H9 (cell line): ENCODE results near the gene ZNF346. TPM values are rescaled to one million over a fixed set of nuclear protein-coding genes. Genes with fewer than 3 reads are reported as not detected.

Experiments used
- DNase-seq: peaks from one replicate; pipeline ENCODE4 v3.0.0-alpha.2; 2017
- H2AFZ ChIP-seq: one replicate; pipeline ENCODE4 v1.6.1; 2013; ENCODE audit warnings: mild to moderate bottlenecking, low read length, control low read depth, moderate library complexity
- H2AK5ac ChIP-seq: 2 replicates; pipeline ENCODE4 v1.6.1; 2013; ENCODE audit warnings: low read length, control low read depth, mixed read lengths; ENCODE audit not compliant: insufficient read length
- H2BK120ac ChIP-seq: one replicate; pipeline ENCODE4 v1.6.1; 2013; ENCODE audit warnings: low read depth, mild to moderate bottlenecking, low read length, control low read depth, inconsistent platforms; ENCODE audit not compliant: poor library complexity, severe bottlenecking
- H2BK12ac ChIP-seq: 2 replicates; pipeline ENCODE4 v1.6.1; 2013; ENCODE audit warnings: low read length, control low read depth, mixed read lengths, low read depth; ENCODE audit not compliant: insufficient read length
- H2BK15ac ChIP-seq: 2 replicates; pipeline ENCODE4 v1.6.1; 2013; ENCODE audit warnings: low read depth, low read length, control low read depth
- H2BK20ac ChIP-seq: one replicate; pipeline ENCODE4 v1.6.1; 2013; ENCODE audit warnings: low read depth, mild to moderate bottlenecking, low read length, control low read depth, inconsistent platforms; ENCODE audit not compliant: poor library complexity, severe bottlenecking
- H2BK5ac ChIP-seq: 2 replicates; pipeline ENCODE4 v1.6.1; 2013; ENCODE audit warnings: low read length, control low read depth, mixed read lengths; ENCODE audit not compliant: insufficient read length
- H3K14ac ChIP-seq: 2 replicates; pipeline ENCODE4 v1.6.1; 2013; ENCODE audit warnings: low read length, control low read depth; ENCODE audit not compliant: insufficient read depth
- H3K18ac ChIP-seq: 2 replicates; pipeline ENCODE4 v1.6.1; 2013; ENCODE audit warnings: low read depth, mild to moderate bottlenecking, mixed read lengths, low read length, control low read depth; ENCODE audit not compliant: insufficient read length
- H3K23ac ChIP-seq: 2 replicates; pipeline ENCODE4 v1.6.1; 2013; ENCODE audit warnings: low read length, control low read depth, mixed read lengths, low read depth; ENCODE audit not compliant: insufficient read length
- H3K23me2 ChIP-seq: 2 replicates; pipeline ENCODE4 v1.6.1; 2013; ENCODE audit warnings: low read depth, mild to moderate bottlenecking, mixed read lengths, low read length, control low read depth; ENCODE audit not compliant: insufficient read length, poor library complexity, severe bottlenecking
- H3K27ac ChIP-seq: 2 replicates; pipeline ENCODE4 v1.5.1; 2013; ENCODE audit warnings: low read length, control low read depth, mixed read lengths, low read depth; ENCODE audit not compliant: insufficient read length
- H3K27me3 ChIP-seq: 2 replicates; pipeline ENCODE4 v1.6.1; 2013; ENCODE audit warnings: low read length, control low read depth, inconsistent platforms; ENCODE audit not compliant: insufficient read depth
- H3K4ac ChIP-seq: 2 replicates; pipeline ENCODE4 v1.6.1; 2013; ENCODE audit warnings: low read depth, mild to moderate bottlenecking, control low read depth, inconsistent platforms, low read length, moderate library complexity
- H3K4me1 ChIP-seq: 2 replicates; pipeline ENCODE4 v1.6.1; 2013; ENCODE audit warnings: low read length, control low read depth, inconsistent platforms; ENCODE audit not compliant: insufficient read depth
- H3K4me2 ChIP-seq: 2 replicates; pipeline ENCODE4 v1.6.1; 2013; ENCODE audit warnings: low read length, control low read depth, mixed read lengths; ENCODE audit not compliant: insufficient read length, insufficient read depth
- H3K56ac ChIP-seq: 2 replicates; pipeline ENCODE4 v1.6.1; 2013; ENCODE audit warnings: low read depth, mild to moderate bottlenecking, mixed read lengths, low read length, control low read depth; ENCODE audit not compliant: insufficient read length
- H3K79me1 ChIP-seq: 2 replicates; pipeline ENCODE4 v1.6.1; 2013; ENCODE audit warnings: low read depth, mild to moderate bottlenecking, moderate library complexity, low read length, control low read depth, inconsistent platforms; ENCODE audit not compliant: insufficient read depth, poor library complexity, severe bottlenecking
- H3K79me2 ChIP-seq: 2 replicates; pipeline ENCODE4 v1.6.1; 2013; ENCODE audit warnings: low read length, control low read depth, inconsistent platforms; ENCODE audit not compliant: insufficient read depth
- H3K9ac ChIP-seq: 2 replicates; pipeline ENCODE4 v1.6.1; 2013; ENCODE audit warnings: low read length, control low read depth, mixed read lengths; ENCODE audit not compliant: insufficient read length; ENCODE audit errors: extremely low read depth
- H3K9me3 ChIP-seq: one replicate; pipeline ENCODE4 v1.6.1; 2013; ENCODE audit warnings: low read depth, low read length, inconsistent platforms; ENCODE audit not compliant: control insufficient read depth
- H3T11ph ChIP-seq: one replicate; pipeline ENCODE4 v1.6.1; 2013; ENCODE audit warnings: mild to moderate bottlenecking, low read length, control low read depth, inconsistent platforms
- H4K20me1 ChIP-seq: one replicate; pipeline ENCODE4 v1.6.1; 2013; ENCODE audit not compliant: control insufficient read depth, insufficient read length, insufficient read depth
- H4K5ac ChIP-seq: 2 replicates; pipeline ENCODE4 v1.6.1; 2013; ENCODE audit warnings: low read depth, mild to moderate bottlenecking, mixed read lengths, low read length, control low read depth; ENCODE audit not compliant: insufficient read length
- H4K8ac ChIP-seq: replicated peaks from 2 replicates; pipeline ENCODE4 v1.6.1; 2013; ENCODE audit warnings: low read length, control low read depth, mixed read lengths, low read depth; ENCODE audit not compliant: insufficient read length
- H4K91ac ChIP-seq: 2 replicates; pipeline ENCODE4 v1.6.1; 2013; ENCODE audit warnings: low read depth, mild to moderate bottlenecking, moderate library complexity, mixed read lengths, low read length, control low read depth; ENCODE audit not compliant: insufficient read length
- H3K27ac Mint-ChIP-seq, 3 experiments: 2 replicates in 2 of 3; 3 replicates in 1 of 3; pipeline ENCODE4 v1.8.0; 2020 to 2021; ENCODE audit warnings: mixed read lengths in 3 of 3, mild to moderate bottlenecking in 1 of 3, moderate library complexity in 1 of 3
- H3K27me3 Mint-ChIP-seq: 2 replicates; pipeline ENCODE4 v1.8.0; 2021; ENCODE audit warnings: low read depth, mild to moderate bottlenecking, moderate library complexity, mixed read lengths
- H3K36me3 Mint-ChIP-seq, 3 experiments: 2 replicates in 2 of 3; 3 replicates in 1 of 3; pipeline ENCODE4 v1.8.0; 2020 to 2021; ENCODE audit warnings: low read depth in 3 of 3, mixed read lengths in 3 of 3; ENCODE audit not compliant: insufficient read depth in 1 of 3
- H3K4me1 Mint-ChIP-seq, 2 experiments: 2 replicates each; pipeline ENCODE4 v1.8.0; 2020; ENCODE audit warnings: mixed read lengths in 2 of 2
- H3K4me3 Mint-ChIP-seq, 2 experiments: 2 replicates in 1 of 2; 3 replicates in 1 of 2; pipeline ENCODE4 v1.8.0; 2020 to 2021; ENCODE audit warnings: mild to moderate bottlenecking in 2 of 2, mixed read lengths in 2 of 2, moderate library complexity in 1 of 2
- H3K9me3 Mint-ChIP-seq, 2 experiments: 2 replicates in 1 of 2; 3 replicates in 1 of 2; pipeline ENCODE4 v1.8.0; 2020; ENCODE audit warnings: mild to moderate bottlenecking in 2 of 2, mixed read lengths in 2 of 2, moderate library complexity in 1 of 2
- WGBS: extraction: QIAGEN DNeasy Blood & Tissue Kit; methylation state at CpG from one replicate; pipeline ENCODE4 v1.1.7; 2013; ENCODE audit warnings: missing lambda C conversion rate, low lambda C conversion rate, mixed read lengths; ENCODE audit not compliant: insufficient read length; ENCODE audit errors: extremely low coverage; 5-methylcytosine and 5-hydroxymethylcytosine counted together
- total RNA-seq: library from RNA; stranded (reverse); gene quantifications from 2 replicates; pipeline ENCODE4 v1.2.1, GENCODE V29; 2021
- TF ChIP-seq, protein P1 (sequence below): fragments of 200-600 bp; sonication (generic); conservative IDR thresholded peaks from 3 replicates; pipeline ENCODE4 v1.8.0; 2021; ENCODE audit warnings: antibody characterized with exemption, mild to moderate bottlenecking

The ZNF346 gene
- total RNA-seq, 1 experiment from 2014 or later: 22.7 TPM

DNA sequence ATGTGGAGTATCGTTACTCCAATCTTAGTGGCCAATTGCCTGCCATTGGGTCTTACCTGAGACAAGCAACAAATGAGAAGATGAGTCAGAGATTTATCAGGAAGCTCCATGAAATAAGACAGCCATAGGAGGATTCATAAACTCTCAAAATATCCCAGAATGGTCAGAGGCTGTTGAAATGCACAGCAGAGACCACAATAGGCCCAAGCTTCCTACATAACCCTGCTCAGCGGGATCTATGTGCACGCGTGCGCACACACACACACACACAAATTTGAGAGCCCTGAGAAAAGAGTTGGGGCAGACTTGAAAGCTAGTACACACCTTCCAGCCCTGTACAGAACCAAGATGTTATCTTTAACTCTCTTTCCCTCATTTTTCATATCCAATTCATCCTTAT lies 25.7 kb upstream of the ZNF346 start:
- DNase-seq: no peak
- H4K91ac ChIP-seq: no peak overlapping the region
- no peak overlapping the region for H2BK15ac ChIP-seq
- H3K9me3 Mint-ChIP-seq: peaks cover 13 to 23% of the 10 kb centered on the region in 2 experiments
- no peak overlapping the region for H3K27ac ChIP-seq
- no peaks in the 10 kb centered on the region for H3K27me3 ChIP-seq
- H3K36me3 Mint-ChIP-seq: peaks cover 34 to 44% (median 35%) of the 10 kb centered on the region in 3 experiments
- H3K27ac Mint-ChIP-seq: peak overlapping the region; percentile 10 to 65 (median 49); a peak in 3 of 7 replicates
- no peak overlapping the region for H2AK5ac ChIP-seq
- no peak overlapping the region for H3T11ph ChIP-seq
- H2BK12ac ChIP-seq: no peak overlapping the region
- no peak overlapping the region for H4K5ac ChIP-seq
- peaks cover 33% of the 10 kb centered on the region; the same call in 1 of the 2 replicates for H3K79me2 ChIP-seq
- H3K4me1 Mint-ChIP-seq: peaks cover 7 to 11% of the 10 kb centered on the region in 2 experiments; a peak in 2 of 4 replicates
- no peak overlapping the region for H3K9ac ChIP-seq
- H3K27me3 Mint-ChIP-seq: no peaks in the 10 kb centered on the region
- no peak overlapping the region for H3K4me3 Mint-ChIP-seq
- no peak overlapping the region for H2AFZ ChIP-seq
- no peak overlapping the region for H2BK120ac ChIP-seq
- H3K14ac ChIP-seq: no peak overlapping the region
- no peak overlapping the region for H3K4me2 ChIP-seq
- no peak overlapping the region for H3K56ac ChIP-seq
- peaks cover 13% of the 10 kb centered on the region for H3K79me1 ChIP-seq
- no peak overlapping the region for H2BK20ac ChIP-seq
- no CpG with 5 or more reads among the region's 5 CpGs for WGBS
- no peaks in the 10 kb centered on the region for H4K20me1 ChIP-seq
- H4K8ac ChIP-seq: no peak overlapping the region
- H3K18ac ChIP-seq: no peak overlapping the region
- H3K4ac ChIP-seq: no peak overlapping the region
- TF ChIP-seq, protein P1, sequence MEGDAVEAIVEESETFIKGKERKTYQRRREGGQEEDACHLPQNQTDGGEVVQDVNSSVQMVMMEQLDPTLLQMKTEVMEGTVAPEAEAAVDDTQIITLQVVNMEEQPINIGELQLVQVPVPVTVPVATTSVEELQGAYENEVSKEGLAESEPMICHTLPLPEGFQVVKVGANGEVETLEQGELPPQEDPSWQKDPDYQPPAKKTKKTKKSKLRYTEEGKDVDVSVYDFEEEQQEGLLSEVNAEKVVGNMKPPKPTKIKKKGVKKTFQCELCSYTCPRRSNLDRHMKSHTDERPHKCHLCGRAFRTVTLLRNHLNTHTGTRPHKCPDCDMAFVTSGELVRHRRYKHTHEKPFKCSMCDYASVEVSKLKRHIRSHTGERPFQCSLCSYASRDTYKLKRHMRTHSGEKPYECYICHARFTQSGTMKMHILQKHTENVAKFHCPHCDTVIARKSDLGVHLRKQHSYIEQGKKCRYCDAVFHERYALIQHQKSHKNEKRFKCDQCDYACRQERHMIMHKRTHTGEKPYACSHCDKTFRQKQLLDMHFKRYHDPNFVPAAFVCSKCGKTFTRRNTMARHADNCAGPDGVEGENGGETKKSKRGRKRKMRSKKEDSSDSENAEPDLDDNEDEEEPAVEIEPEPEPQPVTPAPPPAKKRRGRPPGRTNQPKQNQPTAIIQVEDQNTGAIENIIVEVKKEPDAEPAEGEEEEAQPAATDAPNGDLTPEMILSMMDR: no peak
- no peaks in the 10 kb centered on the region for H3K4me1 ChIP-seq
- H3K23ac ChIP-seq: no peak overlapping the region
- no peaks in the 10 kb centered on the region for H3K23me2 ChIP-seq
- no peaks in the 10 kb centered on the region for H3K9me3 ChIP-seq
- no peak overlapping the region for H2BK5ac ChIP-seq
